GM19395 (cell line): Measurements from ENCODE around the gene ITIH1.

ENCODE experiments used
- ATAC-seq: cut with Tn5 transposase; IDR thresholded peaks from one replicate; pipeline ENCODE4 v1.9.1; 2021; ENCODE audit warnings: mild to moderate bottlenecking, moderate library complexity; ENCODE audit not compliant: unreplicated experiment

The ITIH1 gene

DNA sequence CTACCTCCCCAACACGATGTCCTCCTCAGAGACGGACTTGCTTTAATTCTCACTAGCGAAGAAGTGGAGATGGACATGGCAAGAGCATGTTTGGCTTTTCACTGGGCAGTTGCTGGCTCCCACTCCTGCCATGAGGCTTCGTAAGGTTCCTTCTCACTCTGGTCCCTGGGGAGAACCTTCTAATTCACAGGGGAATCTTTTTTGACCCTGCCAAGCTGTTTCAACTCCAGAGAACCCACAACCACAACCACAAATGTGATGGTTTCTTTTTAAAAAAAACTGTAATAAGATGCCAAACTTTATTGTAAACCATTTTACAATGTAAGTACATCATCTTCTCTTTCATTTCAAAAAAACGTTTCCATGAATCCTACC is 59.1 kb downstream of the ITIH1 start:
- ATAC-seq = no peak

DNA sequence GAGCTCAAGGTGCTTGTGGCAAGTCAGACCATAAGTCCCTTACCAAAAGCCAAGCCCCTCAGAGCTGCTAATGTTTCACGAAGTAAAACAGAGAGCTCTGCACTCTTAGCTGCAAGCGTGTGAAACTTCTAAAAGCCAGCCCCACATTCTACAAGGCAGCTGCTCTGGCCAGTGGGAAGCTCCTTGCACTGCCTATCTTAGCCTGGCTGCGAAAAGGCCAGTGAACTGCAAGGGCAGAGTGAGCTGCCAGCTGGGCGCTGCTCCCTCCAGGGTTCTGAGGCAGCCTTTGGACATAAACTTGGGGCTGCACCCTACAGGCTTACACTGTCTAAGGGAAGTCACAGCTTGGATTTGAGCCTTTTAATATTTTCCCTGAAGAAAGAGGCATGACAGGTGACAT is 59.6 kb downstream of the ITIH1 start:
- no peak for ATAC-seq

- no peak for ATAC-seq
Observed at GRCh38 chr3:52838561-52839267, 61.3 kb downstream of the ITIH1 start.

GRCh38 chr3:52839268-52839575 is 61.8 kb downstream of the ITIH1 start:
- no peak for ATAC-seq

GRCh38 chr3:52839892-52840545 is 62.6 kb downstream of the ITIH1 start:
- no peak for ATAC-seq

- ATAC-seq = no peak
Observed at GRCh38 chr3:52841211-52841980, 64.0 kb downstream of the ITIH1 start.
